Right lobe of liver (tissue), 6 donors: ENCODE measurements around the gene GET3. TPM values are rescaled to one million over a fixed set of nuclear protein-coding genes. Genes with fewer than 3 reads are reported as not detected.
A peak's percentile ranks its signal among the peaks of the same experiment; 100 is the strongest.

Source experiments
- ATAC-seq, 4 donors: fragments of 200-7000 bp; cut with Tn5 transposase; one replicate each; pipeline ENCODE4 v1.9.1; 2020; ENCODE audit warnings: mild to moderate bottlenecking in 4 of 4, moderate library complexity in 4 of 4
- DNase-seq, 3 donors: peaks; one replicate each; pipeline ENCODE4 v3.0.0-alpha.2; 2020
- H3K27ac ChIP-seq, 3 donors: fragments of 200-600 bp; one replicate each; pipeline ENCODE4 v1.8.0; 2022
- H3K27me3 ChIP-seq, 2 donors: fragments of 200-600 bp; one replicate each; pipeline ENCODE4 v1.8.0; 2022
- H3K36me3 ChIP-seq, 4 donors: fragments of 200-600 bp; sonication (generic) in 1 of 4; one replicate each; pipeline versions ENCODE4 v1.5.1 to v1.8.0; 2017 to 2022; ENCODE audit warnings: control low read depth in 1 of 4
- H3K4me1 ChIP-seq, 4 donors: fragments of 200-600 bp; sonication (generic) in 1 of 4; one replicate each; pipeline versions ENCODE4 v1.5.1 to v1.8.0; 2017 to 2022; ENCODE audit warnings: control low read depth in 1 of 4
- H3K4me3 ChIP-seq, 3 donors: fragments of 200-600 bp; one replicate each; pipeline ENCODE4 v1.8.0; 2022
- H3K9me3 ChIP-seq, 4 donors: fragments of 200-600 bp; sonication (generic) in 1 of 4; one replicate each; pipeline versions ENCODE4 v1.5.1 to v1.8.0; 2017 to 2022; ENCODE audit warnings: control low read depth in 1 of 4
- POLR2A ChIP-seq: fragments of 450-650 bp; IDR thresholded peaks from one replicate; pipeline ENCODE4 v1.6.1; 2017; ENCODE audit warnings: antibody characterized with exemption, mild to moderate bottlenecking
- WGBS: methylation state at CpG from one replicate; pipeline ENCODE4 v1.1.6; 2018; ENCODE audit warnings: low coverage, low lambda C conversion rate; ENCODE audit not compliant: insufficient coverage; ENCODE audit errors: missing lambda C conversion rate; 5-methylcytosine and 5-hydroxymethylcytosine counted together
- intact Hi-C, 2 donors: fragments of 100-400 bp; cut with DNase I; formaldehyde crosslinking; loops; one replicate each; pipeline versions ENCODE4 v1.11.2 to v1.14.1; 2022
- long read RNA-seq: library from polyadenylated mRNA; unstranded; transcript quantifications from one replicate; pipeline ENCODE4 v2.0.0, GENCODE V29; 2019
- total RNA-seq, 6 experiments: library from RNA; depleted of rRNA in 2 of 6; stranded (reverse); fragments of >200 nt in 2 of 6; fragmentation: NEBNext Ultra II Directional in 3 of 6; extraction: Animal tissue kit (Norgen Biotek cat#: 25700) in 3 of 6; gene quantifications; one replicate each; pipeline versions ENCODE4 v1.1.0 to v1.2.4, GENCODE V29; 2016 to 2023
- TF ChIP-seq, protein P1 (sequence below), 4 donors: fragments of 200-600 bp in 3 of 4; fragments of 450-650 bp in 1 of 4; IDR thresholded peaks; one replicate each; pipeline versions ENCODE4 v1.5.1 to v1.8.0; 2016 to 2022; ENCODE audit warnings: antibody characterized with exemption in 4 of 4, mild to moderate bottlenecking in 2 of 4
- donor health status: DM: no; HTN: yes; CAD: no.
- donor health status: DM: no; HTN: no; CAD: no.
- donor health status: DM: no; HTN: no; CAD: no.
- donor health status: DM: no; HTN: yes; CAD: no.
- donor health status: DM: no; HTN: yes; CAD: no.

GET3 gene
- total RNA-seq = 10 to 100 TPM; 22.3 to 35.8 (median 25.8) TPM
- long read RNA-seq, partial matches to known transcripts = 0 of 4 reads
- long read RNA-seq, other reads (novel, unspliced or antisense) = 0 of 4 reads

DNA sequence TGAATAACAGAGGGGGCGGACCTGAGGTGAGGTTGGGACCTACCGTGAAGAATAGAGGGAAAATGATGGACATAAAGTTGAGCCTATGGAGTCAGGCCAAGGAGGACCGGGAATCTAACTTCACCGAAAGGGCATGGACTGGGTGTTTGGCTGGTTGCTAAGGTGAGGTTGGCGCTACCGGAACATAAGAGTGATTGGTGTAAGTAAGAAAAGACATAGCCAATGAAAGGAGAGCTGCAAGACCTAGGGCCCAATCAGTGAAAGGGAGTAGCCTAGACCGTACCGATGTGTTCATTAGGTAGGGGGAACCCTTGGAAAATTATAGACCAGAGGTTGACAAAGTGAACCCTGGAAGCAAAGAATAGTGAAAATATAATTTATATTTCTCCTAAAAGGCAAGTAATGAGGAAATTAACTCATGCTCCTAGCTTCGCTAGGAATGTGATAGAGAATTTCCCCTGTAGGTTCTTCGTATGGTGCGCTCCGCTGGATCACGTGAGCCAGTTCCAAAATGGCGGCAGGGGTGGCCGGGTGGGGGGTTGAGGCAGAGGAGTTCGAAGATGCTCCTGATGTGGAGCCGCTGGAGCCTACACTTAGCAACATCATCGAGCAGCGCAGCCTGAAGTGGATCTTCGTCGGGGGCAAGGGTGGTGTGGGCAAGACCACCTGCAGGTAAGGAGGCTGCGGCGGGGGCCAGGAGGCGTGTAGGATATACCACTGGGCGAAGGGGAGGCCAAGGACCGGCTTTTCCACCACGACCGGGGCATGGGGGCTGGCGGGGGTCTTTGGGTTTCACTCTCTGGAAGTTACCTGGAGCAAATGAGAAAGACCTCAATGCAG, at the start of gene GET3:
Gene GET3, plus strand, starts transcription at position 503 of the 840 bp plus-strand sequence. Its CDS starts 9 bp downstream, at position 512.
- DNase-seq = peak; percentile 80 to 96 (median 86)
- WGBS = 0% methylated on average over 25 of the region's 29 CpGs
- peaks cover 0 to 28% (median 6%) of the 10 kb centered on the region in 4 donors for H3K4me1 ChIP-seq
- peak; percentile 74 to 88 (median 81) for ATAC-seq
- TF ChIP-seq, protein P1, sequence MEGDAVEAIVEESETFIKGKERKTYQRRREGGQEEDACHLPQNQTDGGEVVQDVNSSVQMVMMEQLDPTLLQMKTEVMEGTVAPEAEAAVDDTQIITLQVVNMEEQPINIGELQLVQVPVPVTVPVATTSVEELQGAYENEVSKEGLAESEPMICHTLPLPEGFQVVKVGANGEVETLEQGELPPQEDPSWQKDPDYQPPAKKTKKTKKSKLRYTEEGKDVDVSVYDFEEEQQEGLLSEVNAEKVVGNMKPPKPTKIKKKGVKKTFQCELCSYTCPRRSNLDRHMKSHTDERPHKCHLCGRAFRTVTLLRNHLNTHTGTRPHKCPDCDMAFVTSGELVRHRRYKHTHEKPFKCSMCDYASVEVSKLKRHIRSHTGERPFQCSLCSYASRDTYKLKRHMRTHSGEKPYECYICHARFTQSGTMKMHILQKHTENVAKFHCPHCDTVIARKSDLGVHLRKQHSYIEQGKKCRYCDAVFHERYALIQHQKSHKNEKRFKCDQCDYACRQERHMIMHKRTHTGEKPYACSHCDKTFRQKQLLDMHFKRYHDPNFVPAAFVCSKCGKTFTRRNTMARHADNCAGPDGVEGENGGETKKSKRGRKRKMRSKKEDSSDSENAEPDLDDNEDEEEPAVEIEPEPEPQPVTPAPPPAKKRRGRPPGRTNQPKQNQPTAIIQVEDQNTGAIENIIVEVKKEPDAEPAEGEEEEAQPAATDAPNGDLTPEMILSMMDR (IDR thresholded peaks at IDR 0.05) = no peak
- no peak for TF ChIP-seq POLR2A
- peak within 1 kb of the TSS; percentile 69 to 84 (median 81) for H3K4me3 ChIP-seq
- peak within 1 kb of the TSS; percentile 79 to 88 (median 85) for H3K27ac ChIP-seq
- peaks cover 0 to 18% (median 0%) of the 10 kb centered on the region in 4 donors for H3K36me3 ChIP-seq
- intact Hi-C loops = no loop called here
- H3K27me3 ChIP-seq = no peaks in the 10 kb centered on the region
- no peaks in the 10 kb centered on the region for H3K9me3 ChIP-seq

GRCh38 chr19:12689012-12689411, 48.3 kb upstream of the GET3 start:
- no peaks in the 10 kb centered on the region for H3K27me3 ChIP-seq
- H3K9me3 ChIP-seq = no peaks in the 10 kb centered on the region
- no peaks in the 10 kb centered on the region for H3K4me1 ChIP-seq
- DNase-seq (no peak), ATAC-seq (peak in 1 of 4 donors; percentile 7)
- no peak overlapping the region for H3K4me3 ChIP-seq
- no CpG with 5 or more reads among the region's 12 CpGs for WGBS
- no peak overlapping the region for H3K27ac ChIP-seq
- H3K36me3 ChIP-seq = no peaks in the 10 kb centered on the region
- intact Hi-C loops = no loop called here
- no peak for TF ChIP-seq POLR2A
- TF ChIP-seq, protein P1 (IDR thresholded peaks at IDR 0.05) = no peak

DNA sequence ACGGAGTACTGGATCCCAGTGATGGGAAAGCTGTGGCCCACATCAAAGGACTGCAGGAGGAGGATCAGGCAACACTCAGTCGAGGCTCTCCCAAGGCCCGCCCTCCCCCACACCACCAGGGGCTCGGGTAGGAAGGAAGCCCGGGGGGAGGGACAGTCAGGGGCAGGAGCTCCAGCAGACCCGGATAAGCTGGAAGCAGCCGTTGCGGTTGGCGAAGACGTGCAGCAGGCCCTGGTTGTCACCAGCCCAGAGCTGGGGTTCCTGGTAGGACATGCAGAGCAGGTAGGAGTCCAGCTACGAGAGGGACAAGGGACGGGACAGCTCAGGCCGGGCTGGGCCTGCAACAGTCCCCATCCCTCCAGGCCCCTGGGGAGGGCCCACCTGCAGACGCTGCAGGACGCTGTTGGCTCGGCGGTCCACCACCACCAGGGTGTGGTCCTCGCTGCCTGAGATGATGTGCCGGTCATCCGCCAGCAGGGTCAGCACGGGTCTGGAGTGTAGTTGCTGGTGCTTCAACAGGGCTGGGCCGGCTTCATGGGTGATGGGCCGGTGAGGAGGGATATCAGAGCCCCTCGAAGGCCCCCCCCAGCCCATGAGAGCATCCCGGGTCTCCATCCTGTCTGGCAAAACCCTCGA, 47.6 kb upstream of the GET3 start:
- ATAC-seq (peak in 1 of 4 donors; percentile 19), DNase-seq (no peak)
- WGBS = 60% methylated on average over 1 of the region's 26 CpGs
- no peak overlapping the region for H3K27ac ChIP-seq
- H3K36me3 ChIP-seq = no peaks in the 10 kb centered on the region
- TF ChIP-seq, protein P1 (IDR thresholded peaks at IDR 0.05) = no peak
- no peak for TF ChIP-seq POLR2A
- no peaks in the 10 kb centered on the region for H3K27me3 ChIP-seq
- H3K4me3 ChIP-seq = no peak overlapping the region
- no peaks in the 10 kb centered on the region for H3K4me1 ChIP-seq
- intact Hi-C loops = no loop called here
- H3K9me3 ChIP-seq = no peaks in the 10 kb centered on the region

DNA sequence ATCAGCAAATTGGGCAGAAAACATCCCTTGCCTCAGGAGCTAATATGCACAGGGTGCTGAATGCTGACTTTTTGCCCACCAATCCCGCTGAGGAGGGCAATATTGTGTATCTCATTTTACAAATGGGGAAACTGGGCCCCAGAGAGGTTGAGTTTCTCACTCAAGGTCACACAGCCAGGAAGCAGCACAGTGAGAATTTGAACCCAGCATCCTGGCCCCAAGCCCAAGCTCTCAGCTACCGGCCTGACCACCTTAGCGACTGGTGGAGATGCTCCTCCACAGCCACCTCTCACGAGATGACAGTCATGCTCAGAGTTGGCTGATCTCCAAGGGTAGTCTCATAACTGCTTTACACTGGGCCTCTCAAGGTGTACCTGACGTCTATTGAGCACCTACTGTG, 44.3 kb upstream of the GET3 start:
- Histone ChIP-seq H3K4me3 (no peak overlapping the region), H3K27ac (no peak overlapping the region), H3K9me3 (no peaks in the 10 kb centered on the region), H3K27me3 (no peaks in the 10 kb centered on the region), H3K4me1 (peaks cover 0 to 11% (median 4%) of the 10 kb centered on the region in 4 donors), H3K36me3 (no peaks in the 10 kb centered on the region)
- TF ChIP-seq POLR2A = no peak
- TF ChIP-seq, protein P1 (IDR thresholded peaks at IDR 0.05) = no peak
- WGBS = 89% methylated on average over 1 of the region's 5 CpGs
- intact Hi-C loops = no loop called here
- DNase-seq (no peak), ATAC-seq (no peak)
